ENCODE results near the gene GRIA4. TPM values are rescaled to one million over a fixed set of nuclear protein-coding genes. Genes with fewer than 3 reads are reported as not detected.

GRIA4 gene
- total RNA-seq, 1 experiment from 2014 or later: not detected

DNA sequence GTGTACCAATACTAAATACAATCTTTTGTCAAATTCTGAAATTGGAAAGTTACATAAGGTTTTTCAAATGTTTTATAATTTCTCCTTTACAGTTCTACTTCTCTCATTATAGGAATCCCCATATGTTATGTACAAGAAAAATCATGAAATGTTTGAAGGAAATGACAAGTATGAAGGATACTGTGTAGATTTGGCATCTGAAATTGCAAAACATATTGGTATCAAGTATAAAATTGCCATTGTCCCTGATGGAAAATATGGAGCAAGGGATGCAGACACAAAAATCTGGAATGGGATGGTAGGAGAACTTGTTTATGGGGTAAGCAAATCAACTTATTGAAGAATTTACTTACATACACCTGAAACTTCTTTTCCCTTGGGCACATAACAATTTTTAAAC, 308.7 kb downstream of the GRIA4 start:
- H3K36me3 ChIP-seq (ENCODE audit: low read depth): no peaks in the 10 kb centered on the region
- no peak overlapping the region for H3K4me2 ChIP-seq
- POLR2A ChIA-PET (ENCODE audit: unreplicated experiment): no interaction called here
- no peaks in the 10 kb centered on the region for H3K79me2 ChIP-seq (ENCODE audit: low read depth)
- H3K4me3 ChIP-seq: no peak overlapping the region
- TF ChIP-seq, protein P1, sequence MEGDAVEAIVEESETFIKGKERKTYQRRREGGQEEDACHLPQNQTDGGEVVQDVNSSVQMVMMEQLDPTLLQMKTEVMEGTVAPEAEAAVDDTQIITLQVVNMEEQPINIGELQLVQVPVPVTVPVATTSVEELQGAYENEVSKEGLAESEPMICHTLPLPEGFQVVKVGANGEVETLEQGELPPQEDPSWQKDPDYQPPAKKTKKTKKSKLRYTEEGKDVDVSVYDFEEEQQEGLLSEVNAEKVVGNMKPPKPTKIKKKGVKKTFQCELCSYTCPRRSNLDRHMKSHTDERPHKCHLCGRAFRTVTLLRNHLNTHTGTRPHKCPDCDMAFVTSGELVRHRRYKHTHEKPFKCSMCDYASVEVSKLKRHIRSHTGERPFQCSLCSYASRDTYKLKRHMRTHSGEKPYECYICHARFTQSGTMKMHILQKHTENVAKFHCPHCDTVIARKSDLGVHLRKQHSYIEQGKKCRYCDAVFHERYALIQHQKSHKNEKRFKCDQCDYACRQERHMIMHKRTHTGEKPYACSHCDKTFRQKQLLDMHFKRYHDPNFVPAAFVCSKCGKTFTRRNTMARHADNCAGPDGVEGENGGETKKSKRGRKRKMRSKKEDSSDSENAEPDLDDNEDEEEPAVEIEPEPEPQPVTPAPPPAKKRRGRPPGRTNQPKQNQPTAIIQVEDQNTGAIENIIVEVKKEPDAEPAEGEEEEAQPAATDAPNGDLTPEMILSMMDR (conservative IDR thresholded peaks at IDR 0.05): no peak
- TF ChIP-seq EZH2 (IDR thresholded peaks at IDR 0.05; ENCODE audit: low read depth): no peak
- H3F3A ChIP-seq (ENCODE audit: insufficient read depth, low read depth): no peaks in the 10 kb centered on the region
- H3K27ac ChIP-seq: no peak overlapping the region
- intact Hi-C loops (cut with micrococcal nuclease; ENCODE audit: unreplicated experiment): no loop called here
- no peaks in the 10 kb centered on the region for H3K4me1 ChIP-seq (replicated peaks; ENCODE audit: insufficient read depth)
- no peaks in the 10 kb centered on the region for H3K9me3 ChIP-seq (ENCODE audit: insufficient read depth, low read depth)
- peaks cover 5% of the 10 kb centered on the region for H3K9me2 ChIP-seq (ENCODE audit: insufficient read depth)
- H3K27me3 ChIP-seq (ENCODE audit: insufficient read depth, low read depth): no peaks in the 10 kb centered on the region
- no TSS peak for BruUV-seq (replicated peaks)
- CTCF ChIA-PET: no interaction called here
- no peaks in the 10 kb centered on the region for H4K20me1 ChIP-seq (ENCODE audit: insufficient read depth)
- no peak overlapping the region for H2AFZ ChIP-seq
- no peak for DNase-seq

- no peak for TF ChIP-seq EZH2 (IDR thresholded peaks at IDR 0.05; ENCODE audit: low read depth)
- TF ChIP-seq, protein P1 (conservative IDR thresholded peaks at IDR 0.05): no peak
- no peak overlapping the region for H3K27ac ChIP-seq
- H3K4me2 ChIP-seq: no peak overlapping the region
- no peaks in the 10 kb centered on the region for H4K20me1 ChIP-seq (ENCODE audit: insufficient read depth)
- no peak overlapping the region; the same call in 1 of the 2 replicates for H2AFZ ChIP-seq
- BruUV-seq (replicated peaks): no TSS peak
- no peak overlapping the region for H3K4me3 ChIP-seq
- peaks cover 5% of the 10 kb centered on the region for H3K9me2 ChIP-seq (ENCODE audit: insufficient read depth)
- CTCF ChIA-PET: no interaction called here
- intact Hi-C loops (cut with micrococcal nuclease; ENCODE audit: unreplicated experiment): no loop called here
- H3F3A ChIP-seq (ENCODE audit: insufficient read depth, low read depth): no peaks in the 10 kb centered on the region
- POLR2A ChIA-PET (ENCODE audit: unreplicated experiment): interaction anchor here (0.7 kb wide), 1 partner anchor 163 kb away, joined by 3 read pairs; no protein-coding TSS in a partner anchor
- H3K27me3 ChIP-seq (ENCODE audit: insufficient read depth, low read depth): no peaks in the 10 kb centered on the region
- no peaks in the 10 kb centered on the region for H3K79me2 ChIP-seq (ENCODE audit: low read depth)
- H3K9me3 ChIP-seq (ENCODE audit: insufficient read depth, low read depth): no peaks in the 10 kb centered on the region
- no peak for DNase-seq
- no peaks in the 10 kb centered on the region for H3K4me1 ChIP-seq (replicated peaks; ENCODE audit: insufficient read depth)
- no peaks in the 10 kb centered on the region for H3K36me3 ChIP-seq (ENCODE audit: low read depth)
Observed at GRCh38 chr11:105923252-105923651, 313.4 kb downstream of the GRIA4 start.

DNA sequence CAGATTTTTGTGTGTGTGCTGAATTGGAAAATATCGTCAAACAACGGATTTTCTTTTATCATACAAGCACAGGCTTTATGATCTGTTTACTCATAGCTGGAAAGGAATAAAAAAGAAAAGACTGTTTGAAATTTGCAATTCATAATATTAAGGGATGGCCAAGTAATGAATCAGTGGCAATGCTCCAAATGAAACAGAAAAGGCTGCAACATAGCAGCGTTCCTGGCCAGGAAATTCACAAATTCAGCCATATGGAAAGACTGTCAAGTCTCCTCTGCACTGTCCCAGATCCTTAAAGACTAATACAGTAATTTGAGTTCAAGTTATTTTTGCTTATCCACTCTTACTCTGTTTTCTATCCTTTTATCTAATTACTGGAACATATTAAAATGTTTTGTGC, 313.9 kb downstream of the GRIA4 start:
- BruUV-seq (replicated peaks): no TSS peak
- no peak for TF ChIP-seq EZH2 (IDR thresholded peaks at IDR 0.05; ENCODE audit: low read depth)
- TF ChIP-seq, protein P1 (conservative IDR thresholded peaks at IDR 0.05): no peak
- Histone ChIP-seq H3K36me3 (ENCODE audit: low read depth) (no peaks in the 10 kb centered on the region), H3K27ac (no peak overlapping the region), H3K4me3 (no peak overlapping the region), H3K4me1 (replicated peaks; ENCODE audit: insufficient read depth) (no peaks in the 10 kb centered on the region), H3F3A (ENCODE audit: insufficient read depth, low read depth) (no peaks in the 10 kb centered on the region), H3K9me2 (ENCODE audit: insufficient read depth) (peaks cover 4% of the 10 kb centered on the region), H4K20me1 (ENCODE audit: insufficient read depth) (no peaks in the 10 kb centered on the region), H3K79me2 (ENCODE audit: low read depth) (no peaks in the 10 kb centered on the region), H3K27me3 (ENCODE audit: insufficient read depth, low read depth) (no peaks in the 10 kb centered on the region), H3K9me3 (ENCODE audit: insufficient read depth, low read depth) (no peaks in the 10 kb centered on the region), H2AFZ (no peak overlapping the region), H3K4me2 (no peak overlapping the region)
- POLR2A ChIA-PET (ENCODE audit: unreplicated experiment): interaction anchor here (0.7 kb wide), 1 partner anchor 163 kb away, joined by 3 read pairs; no protein-coding TSS in a partner anchor
- no peak for DNase-seq
- CTCF ChIA-PET: no interaction called here
- intact Hi-C loops (cut with micrococcal nuclease; ENCODE audit: unreplicated experiment): no loop called here
